ENCODE measurements around the gene ST8SIA1.

- TF ChIP-seq SMC3 (conservative IDR thresholded peaks at IDR 0.05; ENCODE audit: poor library complexity) (no peak), TAF1 (IDR thresholded peaks at IDR 0.05; ENCODE audit: low read depth) (no peak), CTCF (IDR thresholded peaks at IDR 0.05; ENCODE audit: poor library complexity, severe bottlenecking) (no peak), EP300 (conservative IDR thresholded peaks at IDR 0.05; ENCODE audit: poor library complexity, severe bottlenecking) (no peak), POLR2AphosphoS5 (IDR thresholded peaks at IDR 0.05) (no peak), REST (IDR thresholded peaks at IDR 0.05; ENCODE audit: borderline replicate concordance) (no peak), RAD21 (conservative IDR thresholded peaks at IDR 0.05) (no peak), EZH2 (IDR thresholded peaks at IDR 0.05; ENCODE audit: borderline replicate concordance, insufficient read depth, low read length, poor library complexity, severe bottlenecking) (no peak), MXI1 (conservative IDR thresholded peaks at IDR 0.05; ENCODE audit: poor library complexity, severe bottlenecking) (no peak)
Measured at GRCh38 chr12:22271023-22271422, 63.5 kb downstream of the ST8SIA1 start.

Data from neural cell (in vitro differentiated cells).